ENCODE results near the gene MDM1. TPM values are rescaled to one million over a fixed set of nuclear protein-coding genes. Genes with fewer than 3 reads are reported as not detected.

MDM1 gene
- total RNA-seq, result 10 to 100 TPM; 19.0 to 27.3 TPM

GRCh38 chr12:68331869-68332727, at the start of gene MDM1:
Gene MDM1 (minus strand): TSS chr12:68332362. CDS start chr12:68332245, 117 bp downstream.
- Mint-ChIP-seq H3K9me3 (no peaks in the 10 kb centered on the region), H3K36me3 (ENCODE audit: insufficient read depth in 2 of 2) (no peaks in the 10 kb centered on the region), H3K4me3 (peak within 1 kb of the TSS; percentile 90 to 95), H3K27ac (peak within 1 kb of the TSS; percentile 89), H3K27me3 (ENCODE audit: low read depth) (no peaks in the 10 kb centered on the region), H3K4me1 (ENCODE audit: low read depth) (peaks cover 34% of the 10 kb centered on the region)
- peak; percentile 91 to 97 for DNase-seq
- ATAC-seq (replicated peaks in 1 of 2), result peak; percentile 96 to 97

GRCh38 chr12:68381476-68382219, 49.5 kb upstream of the MDM1 start:
- Mint-ChIP-seq H3K36me3 (ENCODE audit: insufficient read depth in 2 of 2) (peaks cover 8 to 21% of the 10 kb centered on the region in 2 donors), H3K27ac (no peak overlapping the region), H3K4me1 (ENCODE audit: low read depth) (peaks cover 31% of the 10 kb centered on the region), H3K9me3 (peaks cover 3 to 10% of the 10 kb centered on the region in 2 donors), H3K4me3 (no peak overlapping the region), H3K27me3 (ENCODE audit: low read depth) (no peaks in the 10 kb centered on the region)
- ATAC-seq (replicated peaks in 1 of 2), result no peak
- DNase-seq, result no peak

- Mint-ChIP-seq H3K27me3 (ENCODE audit: low read depth) (no peaks in the 10 kb centered on the region), H3K4me1 (ENCODE audit: low read depth) (peaks cover 45% of the 10 kb centered on the region), H3K4me3 (no peak overlapping the region), H3K27ac (no peak overlapping the region), H3K9me3 (peaks cover 3% of the 10 kb centered on the region in 2 donors), H3K36me3 (ENCODE audit: insufficient read depth in 2 of 2) (peaks cover 7 to 11% of the 10 kb centered on the region in 2 donors)
- no peak for ATAC-seq (replicated peaks in 1 of 2)
- DNase-seq, result no peak
Observed at GRCh38 chr12:68378872-68379606, 46.9 kb upstream of the MDM1 start.

GRCh38 chr12:68377881-68378280, 45.7 kb upstream of the MDM1 start:
- no peak for DNase-seq
- ATAC-seq (replicated peaks in 1 of 2), result no peak
- Mint-ChIP-seq H3K27ac (no peak overlapping the region), H3K27me3 (ENCODE audit: low read depth) (no peaks in the 10 kb centered on the region), H3K4me3 (no peak overlapping the region), H3K36me3 (ENCODE audit: insufficient read depth in 2 of 2) (peaks cover 2 to 5% of the 10 kb centered on the region in 2 donors), H3K9me3 (no peaks in the 10 kb centered on the region), H3K4me1 (ENCODE audit: low read depth) (peaks cover 49% of the 10 kb centered on the region)

GRCh38 chr12:68376901-68377300, 44.7 kb upstream of the MDM1 start:
- no peak overlapping the region for H3K4me3 Mint-ChIP-seq
- H3K9me3 Mint-ChIP-seq, result no peaks in the 10 kb centered on the region
- ATAC-seq (replicated peaks in 1 of 2) (no peak), DNase-seq (no peak)
- no peaks in the 10 kb centered on the region for H3K27me3 Mint-ChIP-seq (ENCODE audit: low read depth)
- H3K36me3 Mint-ChIP-seq (ENCODE audit: insufficient read depth in 2 of 2), result peaks cover 1 to 2% of the 10 kb centered on the region in 2 donors
- peaks cover 58% of the 10 kb centered on the region for H3K4me1 Mint-ChIP-seq (ENCODE audit: low read depth)
- H3K27ac Mint-ChIP-seq, result no peak overlapping the region

- no peak for DNase-seq
- Mint-ChIP-seq H3K36me3 (ENCODE audit: insufficient read depth in 2 of 2) (peaks cover 0 to 2% of the 10 kb centered on the region in 2 donors), H3K27me3 (ENCODE audit: low read depth) (no peaks in the 10 kb centered on the region), H3K4me1 (ENCODE audit: low read depth) (peaks cover 63% of the 10 kb centered on the region), H3K9me3 (no peaks in the 10 kb centered on the region), H3K27ac (peak overlapping the region; percentile 79), H3K4me3 (peak overlapping the region; percentile 27 to 42)
- ATAC-seq (replicated peaks in 1 of 2), result no peak
Observed at GRCh38 chr12:68375756-68376695, 43.9 kb upstream of the MDM1 start.

- peak; percentile 72 to 83 for DNase-seq
- Mint-ChIP-seq H3K36me3 (ENCODE audit: insufficient read depth in 2 of 2) (peaks cover 0 to 2% of the 10 kb centered on the region in 2 donors), H3K9me3 (no peaks in the 10 kb centered on the region), H3K27me3 (ENCODE audit: low read depth) (no peaks in the 10 kb centered on the region), H3K4me3 (peak overlapping the region; percentile 65 to 77), H3K27ac (peak overlapping the region; percentile 96), H3K4me1 (ENCODE audit: low read depth) (peaks cover 67% of the 10 kb centered on the region)
- ATAC-seq (replicated peaks in 1 of 2), result peak; percentile 90 to 91
Observed at GRCh38 chr12:68374307-68374982, 42.3 kb upstream of the MDM1 start.

- H3K27me3 Mint-ChIP-seq (ENCODE audit: low read depth), result no peaks in the 10 kb centered on the region
- peaks cover 0 to 2% of the 10 kb centered on the region in 2 donors for H3K36me3 Mint-ChIP-seq (ENCODE audit: insufficient read depth in 2 of 2)
- H3K9me3 Mint-ChIP-seq, result no peaks in the 10 kb centered on the region
- H3K27ac Mint-ChIP-seq, result no peak overlapping the region
- no peak for ATAC-seq (replicated peaks in 1 of 2)
- H3K4me3 Mint-ChIP-seq, result no peak overlapping the region
- no peak for DNase-seq
- H3K4me1 Mint-ChIP-seq (ENCODE audit: low read depth), result peaks cover 86% of the 10 kb centered on the region
Observed at GRCh38 chr12:68370667-68371066, 38.5 kb upstream of the MDM1 start.

- H3K4me1 Mint-ChIP-seq (ENCODE audit: low read depth), result peaks cover 81% of the 10 kb centered on the region
- H3K4me3 Mint-ChIP-seq, result no peak overlapping the region
- H3K27me3 Mint-ChIP-seq (ENCODE audit: low read depth), result no peaks in the 10 kb centered on the region
- DNase-seq (no peak), ATAC-seq (replicated peaks in 1 of 2) (no peak)
- H3K9me3 Mint-ChIP-seq, result no peaks in the 10 kb centered on the region
- H3K27ac Mint-ChIP-seq, result no peak overlapping the region
- H3K36me3 Mint-ChIP-seq (ENCODE audit: insufficient read depth in 2 of 2), result peaks cover 0 to 2% of the 10 kb centered on the region in 2 donors
Observed at GRCh38 chr12:68370006-68370590, 37.9 kb upstream of the MDM1 start.

GRCh38 chr12:68368327-68368726, 36.2 kb upstream of the MDM1 start:
- DNase-seq (no peak), ATAC-seq (replicated peaks in 1 of 2) (no peak)
- Mint-ChIP-seq H3K27me3 (ENCODE audit: low read depth) (no peaks in the 10 kb centered on the region), H3K27ac (no peak overlapping the region), H3K4me1 (ENCODE audit: low read depth) (peaks cover 81% of the 10 kb centered on the region), H3K4me3 (no peak overlapping the region), H3K36me3 (ENCODE audit: insufficient read depth in 2 of 2) (peaks cover 0 to 2% of the 10 kb centered on the region in 2 donors), H3K9me3 (no peaks in the 10 kb centered on the region)

- Mint-ChIP-seq H3K4me1 (ENCODE audit: low read depth) (peaks cover 79% of the 10 kb centered on the region), H3K4me3 (no peak overlapping the region), H3K27ac (no peak overlapping the region), H3K27me3 (ENCODE audit: low read depth) (no peaks in the 10 kb centered on the region), H3K9me3 (no peaks in the 10 kb centered on the region), H3K36me3 (ENCODE audit: insufficient read depth in 2 of 2) (no peaks in the 10 kb centered on the region)
- ATAC-seq (replicated peaks in 1 of 2) (no peak), DNase-seq (no peak)
Observed at GRCh38 chr12:68367903-68368302, 35.7 kb upstream of the MDM1 start.
